ENCODE data around the gene IPO11. TPM values are rescaled to one million over a fixed set of nuclear protein-coding genes. Genes with fewer than 3 reads are reported as not detected.
A peak's percentile ranks its signal among the peaks of the same experiment; 100 is the strongest.

The IPO11 gene
- total and polyA plus RNA-seq, 7 experiments from 2014 or later = 5.9 to 29.0 (median 23.2) TPM

DNA sequence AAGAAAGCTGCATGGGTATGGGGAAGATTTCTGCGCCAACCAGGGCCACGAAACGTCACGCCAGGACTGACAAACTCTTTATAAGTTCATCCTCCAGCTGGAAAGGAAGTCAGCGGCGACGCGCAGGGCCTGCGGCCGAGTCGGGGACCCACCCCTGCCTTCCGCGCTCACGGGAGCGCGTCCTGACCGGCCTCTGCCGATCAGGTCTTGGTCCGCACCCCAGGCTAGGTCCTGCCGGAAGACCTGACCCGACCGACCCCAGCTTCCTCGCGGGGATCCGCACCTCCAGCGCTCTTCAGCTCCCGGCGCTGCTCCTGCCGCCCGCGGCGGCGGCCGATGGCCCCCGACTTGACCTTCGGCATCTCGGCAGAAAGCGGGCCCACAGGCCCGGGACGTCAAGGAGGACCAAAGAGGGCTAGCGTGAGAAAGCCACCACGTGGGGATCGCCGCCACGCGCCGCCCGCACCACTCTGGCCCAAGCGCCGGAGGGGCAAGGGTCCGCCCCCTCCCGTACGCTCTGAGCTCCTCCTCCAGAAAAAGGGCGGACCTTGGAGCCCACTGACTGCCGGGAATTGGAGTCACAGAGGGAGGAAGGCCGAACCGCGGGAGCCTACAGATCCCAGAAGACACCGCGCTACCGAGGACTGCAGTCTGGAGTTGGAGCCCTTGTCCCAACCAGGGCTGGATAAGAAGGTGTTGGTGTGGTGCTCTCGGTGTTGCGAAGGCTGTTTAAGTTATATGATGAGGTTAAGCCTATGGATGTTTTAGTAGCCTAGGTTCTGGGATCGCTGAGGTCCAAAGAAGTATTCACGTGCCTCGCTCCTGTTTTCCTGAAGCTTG lies 8.9 kb upstream of the IPO11 start, which contains the start of gene DIMT1:
DIMT1 (minus strand) TSS at position 495 of the 840 bp plus-strand sequence; CDS start at position 362, 133 bp downstream.
- ATAC-seq (peak; percentile 99), DNase-seq (peak; percentile 79 to 92 (median 90))
- POLR2A ChIA-PET = interaction anchor here (0.5 to 3.8 kb wide), 17 partner anchors 9 to 1125 kb away, joined by 3 to 54 read pairs (median 3); partner anchors contain the start of genes IPO11, KIF2A, LRRC70 and ZSWIM6
- H3K27ac ChIP-seq (ENCODE audit: low read depth, low read length) = peak within 1 kb of the TSS; percentile 89
- peaks cover 0 to 15% (median 4%) of the 10 kb centered on the region in 3 experiments for H3K36me3 ChIP-seq (ENCODE audit: control insufficient read depth in 2 of 3, insufficient read depth in 3 of 3, low read length in 3 of 3)
- Mint-ChIP-seq H3K9me3 (no peaks in the 10 kb centered on the region), H3K27ac (peak within 1 kb of the TSS; percentile 87 to 98 (median 94)), H3K4me1 (peaks cover 21 to 38% (median 35%) of the 10 kb centered on the region in 7 donors), H3K4me3 (peak within 1 kb of the TSS; percentile 93 to 100 (median 98)), H3K36me3 (peaks cover 0 to 17% (median 9%) of the 10 kb centered on the region in 5 donors), H3K27me3 (no peaks in the 10 kb centered on the region)
- CTCF ChIA-PET = interaction anchor here (0.7 to 2.1 kb wide), 4 partner anchors 8 to 179 kb away, joined by 3 to 8 read pairs (median 7); partner anchors contain the start of gene IPO11
- no peaks in the 10 kb centered on the region for H3K27me3 ChIP-seq (ENCODE audit: control insufficient read depth in 2 of 2, insufficient read depth in 2 of 2, low read length in 2 of 2)
- H3K4me1 ChIP-seq (ENCODE audit: control insufficient read depth in 2 of 2, insufficient read depth in 2 of 2, low read length in 2 of 2) = peaks cover 12 to 13% of the 10 kb centered on the region in 2 donors
- intact Hi-C loops (cut with micrococcal nuclease) = loop anchor here (1.0 to 10.0 kb wide), 9 partner anchors 9 to 1459 kb away; partner anchors contain the start of genes IPO11 (in 2 of the 2), KIF2A (in 2 of the 2), ERCC8 (in 1 of the 2) and LRRC70 (in 1 of the 2)
- peak within 1 kb of the TSS; percentile 99 for H3K4me3 ChIP-seq (ENCODE audit: low read length)
- no peaks in the 10 kb centered on the region for H3K9me3 ChIP-seq (ENCODE audit: control insufficient read depth in 2 of 3, low read length in 3 of 3)

DNA sequence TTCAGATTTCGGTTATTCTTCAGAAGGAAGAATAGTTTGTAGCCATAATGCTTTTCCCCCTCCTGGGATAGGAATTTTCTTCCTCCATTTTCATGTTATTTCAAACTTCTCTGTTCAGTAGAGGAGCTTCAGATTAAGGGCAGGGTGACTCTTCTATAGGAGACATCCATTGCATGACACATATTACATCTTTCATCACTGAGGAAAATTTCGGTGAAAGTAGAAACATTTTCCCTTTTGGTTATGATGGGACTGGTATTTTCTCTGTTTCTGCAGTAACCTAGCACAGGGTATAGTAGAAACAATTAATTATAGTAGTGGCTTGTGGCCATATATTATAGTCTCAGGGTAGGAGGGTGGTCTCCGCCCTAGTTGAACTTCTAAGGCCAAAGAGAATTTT lies 1.1 kb downstream of the IPO11 start:
- Histone ChIP-seq H3K36me3 (ENCODE audit: control insufficient read depth in 2 of 3, insufficient read depth in 3 of 3, low read length in 3 of 3) (peaks cover 0 to 10% (median 0%) of the 10 kb centered on the region in 3 experiments), H3K27me3 (ENCODE audit: control insufficient read depth in 2 of 2, insufficient read depth in 2 of 2, low read length in 2 of 2) (no peaks in the 10 kb centered on the region), H3K9me3 (ENCODE audit: control insufficient read depth in 2 of 3, low read length in 3 of 3) (no peaks in the 10 kb centered on the region), H3K4me3 (ENCODE audit: low read length) (peak overlapping the region; percentile 91), H3K27ac (ENCODE audit: low read depth, low read length) (no peak overlapping the region), H3K4me1 (ENCODE audit: control insufficient read depth in 2 of 2, insufficient read depth in 2 of 2, low read length in 2 of 2) (peaks cover 11 to 12% of the 10 kb centered on the region in 2 donors)
- POLR2A ChIA-PET = interaction anchor here (4.0 kb wide), 1 partner anchor 11 kb away, joined by 54 read pairs; the partner anchor contains the start of gene DIMT1
- Mint-ChIP-seq H3K9me3 (peaks cover 0 to 6% (median 0%) of the 10 kb centered on the region in 11 donors), H3K4me1 (peaks cover 8 to 46% (median 32%) of the 10 kb centered on the region in 7 donors), H3K27me3 (peaks cover 0 to 7% (median 0%) of the 10 kb centered on the region in 5 donors), H3K36me3 (peaks cover 0 to 5% (median 0%) of the 10 kb centered on the region in 5 donors), H3K4me3 (peak overlapping the region; percentile 81 to 97 (median 92)), H3K27ac (peak overlapping the region; percentile 83 to 96 (median 93))
- CTCF ChIA-PET = interaction anchor here (0.7 to 1.0 kb wide), 2 partner anchors 46 to 200 kb away, joined by 4 read pairs; no protein-coding TSS in a partner anchor
- DNase-seq (no peak), ATAC-seq (no peak)
- intact Hi-C loops (cut with micrococcal nuclease) = loop anchor here (2.0 to 5.0 kb wide), 4 partner anchors 1006 to 1251 kb away; partner anchors contain the start of genes SMIM15 (in 2 of the 2) and ZSWIM6 (in 1 of the 2)

DNA sequence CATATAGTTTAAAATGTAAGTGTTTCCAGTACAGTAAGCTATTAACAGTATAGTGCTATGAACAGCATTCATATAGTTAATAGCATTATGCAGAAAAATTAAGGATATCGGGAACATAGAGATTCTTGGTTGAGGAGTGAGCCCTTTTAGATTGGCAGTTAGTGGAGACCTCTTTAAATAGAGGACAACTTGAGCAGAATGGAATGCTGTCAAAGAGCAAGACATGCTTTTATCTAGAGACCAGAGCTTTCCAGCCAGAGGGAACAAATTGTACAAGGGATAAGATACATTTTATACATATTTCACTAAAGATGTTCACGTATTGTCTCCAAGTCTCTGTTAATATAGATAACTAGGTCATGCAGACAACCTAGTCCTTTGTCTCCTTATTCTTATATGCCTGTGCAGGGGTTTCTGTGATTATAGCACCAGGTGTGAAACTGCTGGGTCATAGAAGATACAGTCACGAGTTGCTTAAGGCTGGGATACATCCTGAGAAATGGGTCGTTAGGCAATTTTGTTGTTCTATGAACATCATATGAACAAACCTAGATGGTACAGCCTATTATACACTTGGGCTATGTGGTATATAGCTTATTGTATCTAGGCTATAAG lies 6.0 kb downstream of the IPO11 start:
- CTCF ChIA-PET = no interaction called here

DNA sequence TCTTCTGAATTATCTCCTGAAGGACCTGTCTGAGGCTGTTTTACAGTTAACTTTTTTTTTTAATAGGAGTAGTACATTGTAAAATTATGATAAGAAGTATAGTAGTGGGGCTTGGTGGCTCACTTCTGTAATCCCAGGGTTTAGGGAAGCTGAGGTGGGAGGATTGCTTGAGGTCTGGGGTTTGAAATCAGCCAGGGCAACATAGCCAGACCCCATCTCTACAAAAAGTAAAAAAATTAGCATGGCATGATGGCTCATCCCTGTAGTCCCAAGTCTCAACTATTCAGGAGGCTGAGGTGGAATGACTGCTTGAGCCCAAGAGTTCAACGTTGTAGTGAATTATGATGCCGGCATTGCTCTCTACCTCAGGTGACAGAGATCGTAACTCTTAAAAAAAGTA lies 7.0 kb downstream of the IPO11 start:
- no peaks in the 10 kb centered on the region for H3K9me3 Mint-ChIP-seq
- no peaks in the 10 kb centered on the region for H3K27me3 ChIP-seq (ENCODE audit: control insufficient read depth in 2 of 2, insufficient read depth in 2 of 2, low read length in 2 of 2)
- ChIA-PET POLR2A (interaction anchor here (0.6 to 1.8 kb wide), 2 partner anchors 16 to 21 kb away, joined by 3 to 7 read pairs; partner anchors contain the start of gene DIMT1), CTCF (no interaction called here)
- H3K9me3 ChIP-seq (ENCODE audit: control insufficient read depth in 2 of 3, low read length in 3 of 3) = no peaks in the 10 kb centered on the region
- H3K27ac Mint-ChIP-seq = no peak overlapping the region
- H3K4me1 ChIP-seq (ENCODE audit: control insufficient read depth in 2 of 2, insufficient read depth in 2 of 2, low read length in 2 of 2) = no peaks in the 10 kb centered on the region
- no peak for ATAC-seq
- H3K4me3 Mint-ChIP-seq = no peak overlapping the region
- H3K27me3 Mint-ChIP-seq = no peaks in the 10 kb centered on the region
- intact Hi-C loops (cut with micrococcal nuclease) = no loop called here
- H3K4me1 Mint-ChIP-seq = peaks cover 4 to 49% (median 40%) of the 10 kb centered on the region in 7 donors
- no peak overlapping the region for H3K4me3 ChIP-seq (ENCODE audit: low read length)
- no peak for DNase-seq
- peaks cover 0 to 18% (median 5%) of the 10 kb centered on the region in 5 donors for H3K36me3 Mint-ChIP-seq
- H3K27ac ChIP-seq (ENCODE audit: low read depth, low read length) = no peak overlapping the region
- H3K36me3 ChIP-seq (ENCODE audit: control insufficient read depth in 2 of 3, insufficient read depth in 3 of 3, low read length in 3 of 3) = peaks cover 0 to 4% (median 0%) of the 10 kb centered on the region in 3 experiments

More for the DNA sequence above, 6.0 kb downstream of the IPO11 start:
- no peak overlapping the region for H3K27ac Mint-ChIP-seq
- intact Hi-C loops (cut with micrococcal nuclease) = no loop called here
- Histone ChIP-seq H3K4me3 (ENCODE audit: low read length) (no peak overlapping the region), H3K27me3 (ENCODE audit: control insufficient read depth in 2 of 2, insufficient read depth in 2 of 2, low read length in 2 of 2) (no peaks in the 10 kb centered on the region), H3K9me3 (ENCODE audit: control insufficient read depth in 2 of 3, low read length in 3 of 3) (no peaks in the 10 kb centered on the region), H3K4me1 (ENCODE audit: control insufficient read depth in 2 of 2, insufficient read depth in 2 of 2, low read length in 2 of 2) (peaks cover 2 to 4% of the 10 kb centered on the region in 2 donors), H3K27ac (ENCODE audit: low read depth, low read length) (no peak overlapping the region), H3K36me3 (ENCODE audit: control insufficient read depth in 2 of 3, insufficient read depth in 3 of 3, low read length in 3 of 3) (peaks cover 0 to 4% (median 0%) of the 10 kb centered on the region in 3 experiments)
- H3K4me1 Mint-ChIP-seq = peaks cover 8 to 55% (median 44%) of the 10 kb centered on the region in 7 donors
- no peak for ATAC-seq
- POLR2A ChIA-PET = interaction anchor here (0.6 to 1.8 kb wide), 2 partner anchors 15 to 95 kb away, joined by 4 to 7 read pairs; partner anchors contain the start of gene DIMT1
- H3K36me3 Mint-ChIP-seq = peaks cover 0 to 15% (median 3%) of the 10 kb centered on the region in 5 donors
- no peak for DNase-seq
- no peaks in the 10 kb centered on the region for H3K27me3 Mint-ChIP-seq
- no peaks in the 10 kb centered on the region for H3K9me3 Mint-ChIP-seq
- H3K4me3 Mint-ChIP-seq = no peak overlapping the region

DNA sequence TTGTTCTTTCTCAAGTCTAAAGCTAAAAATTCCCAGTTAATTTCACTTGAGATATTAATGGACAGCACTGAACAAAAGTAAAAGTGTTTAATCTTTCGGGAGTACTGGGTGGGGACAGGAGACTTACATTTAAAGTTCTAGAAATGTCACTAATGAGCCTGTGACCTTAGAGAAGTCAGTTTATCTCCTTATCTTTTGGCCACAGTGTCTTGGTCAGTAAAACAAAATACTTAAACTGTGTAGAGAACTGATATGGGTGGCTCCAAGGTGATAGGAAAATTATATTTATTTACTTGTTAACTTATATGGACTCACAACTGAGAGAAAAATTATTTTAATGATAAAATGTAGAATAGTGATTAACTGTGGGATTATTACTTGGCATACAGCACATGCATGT lies 8.9 kb downstream of the IPO11 start:
- Histone ChIP-seq H3K27ac (ENCODE audit: low read depth, low read length) (no peak overlapping the region), H3K4me1 (ENCODE audit: control insufficient read depth in 2 of 2, insufficient read depth in 2 of 2, low read length in 2 of 2) (no peaks in the 10 kb centered on the region), H3K4me3 (ENCODE audit: low read length) (no peak overlapping the region), H3K27me3 (ENCODE audit: control insufficient read depth in 2 of 2, insufficient read depth in 2 of 2, low read length in 2 of 2) (no peaks in the 10 kb centered on the region), H3K9me3 (ENCODE audit: control insufficient read depth in 2 of 3, low read length in 3 of 3) (no peaks in the 10 kb centered on the region), H3K36me3 (ENCODE audit: control insufficient read depth in 2 of 3, insufficient read depth in 3 of 3, low read length in 3 of 3) (peaks cover 0 to 4% (median 0%) of the 10 kb centered on the region in 3 experiments)
- H3K9me3 Mint-ChIP-seq = no peaks in the 10 kb centered on the region
- H3K4me3 Mint-ChIP-seq = no peak overlapping the region
- ATAC-seq (no peak), DNase-seq (no peak)
- H3K36me3 Mint-ChIP-seq = peaks cover 0 to 18% (median 5%) of the 10 kb centered on the region in 5 donors
- intact Hi-C loops (cut with micrococcal nuclease) = no loop called here
- H3K27ac Mint-ChIP-seq = no peak overlapping the region
- ChIA-PET POLR2A (interaction anchor here (1.2 kb wide), 1 partner anchor 18 kb away, joined by 3 read pairs; the partner anchor contains the start of gene DIMT1), CTCF (no interaction called here)
- H3K4me1 Mint-ChIP-seq = peaks cover 6 to 61% (median 43%) of the 10 kb centered on the region in 7 donors
- no peaks in the 10 kb centered on the region for H3K27me3 Mint-ChIP-seq

DNA sequence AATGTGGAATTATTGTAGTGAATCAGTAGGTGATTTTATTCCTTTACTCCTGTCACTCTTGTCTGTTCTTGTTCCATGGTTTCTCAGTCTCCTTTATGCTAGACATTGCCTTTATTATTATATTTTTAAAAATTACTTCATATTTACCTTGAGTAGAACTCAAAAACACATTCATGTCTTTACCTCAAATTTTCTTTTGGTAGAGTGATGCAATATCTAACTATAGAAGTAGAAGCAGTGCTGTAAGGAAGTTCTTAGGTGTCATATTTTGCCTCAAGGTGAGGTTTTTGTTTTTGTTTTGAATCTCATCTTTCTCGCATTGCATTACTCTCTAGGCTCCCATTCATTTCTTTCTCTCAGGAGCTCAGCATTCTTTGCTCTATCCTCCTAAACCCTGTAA lies 12.2 kb downstream of the IPO11 start:
- Histone ChIP-seq H3K4me1 (ENCODE audit: control insufficient read depth in 2 of 2, insufficient read depth in 2 of 2, low read length in 2 of 2) (no peaks in the 10 kb centered on the region), H3K9me3 (ENCODE audit: control insufficient read depth in 2 of 3, low read length in 3 of 3) (no peaks in the 10 kb centered on the region), H3K27me3 (ENCODE audit: control insufficient read depth in 2 of 2, insufficient read depth in 2 of 2, low read length in 2 of 2) (no peaks in the 10 kb centered on the region), H3K4me3 (ENCODE audit: low read length) (no peak overlapping the region), H3K27ac (ENCODE audit: low read depth, low read length) (no peak overlapping the region), H3K36me3 (ENCODE audit: control insufficient read depth in 2 of 3, insufficient read depth in 3 of 3, low read length in 3 of 3) (no peaks in the 10 kb centered on the region)
- H3K27me3 Mint-ChIP-seq = no peaks in the 10 kb centered on the region
- peaks cover 0 to 18% (median 5%) of the 10 kb centered on the region in 5 donors for H3K36me3 Mint-ChIP-seq
- H3K9me3 Mint-ChIP-seq = no peaks in the 10 kb centered on the region
- CTCF ChIA-PET = no interaction called here
- H3K27ac Mint-ChIP-seq = no peak overlapping the region
- ATAC-seq = no peak
- H3K4me1 Mint-ChIP-seq = peaks cover 6 to 56% (median 39%) of the 10 kb centered on the region in 7 donors
- no peak overlapping the region for H3K4me3 Mint-ChIP-seq
- POLR2A ChIA-PET = no interaction called here
- intact Hi-C loops (cut with micrococcal nuclease) = no loop called here
- no peak for DNase-seq
